Osteoblast (primary cell): ENCODE measurements around the gene ARHGAP28. TPM values are rescaled to one million over a fixed set of nuclear protein-coding genes. Genes with fewer than 3 reads are reported as not detected.
A peak's percentile ranks its signal among the peaks of the same experiment; 100 is the strongest.

Experiments
- DNase-seq: peaks from one replicate; pipeline ENCODE4 v3.0.0; 2011; ENCODE audit warnings: low spot score, mixed read lengths; ENCODE audit not compliant: insufficient read length; ENCODE audit errors: missing footprints
- H2AFZ ChIP-seq: 2 replicates; pipeline ENCODE4 v1.6.0; 2011; ENCODE audit warnings: mild to moderate bottlenecking, low read length
- H3K27ac ChIP-seq: 2 replicates; pipeline ENCODE4 v1.5.1; 2011; ENCODE audit warnings: mild to moderate bottlenecking, low read depth, low read length, moderate library complexity
- H3K27me3 ChIP-seq: 2 replicates; pipeline ENCODE4 v1.6.0; 2012; ENCODE audit warnings: mild to moderate bottlenecking, control low read depth, inconsistent platforms, low read length, moderate library complexity; ENCODE audit not compliant: insufficient read depth
- H3K36me3 ChIP-seq: 2 replicates; pipeline ENCODE4 v1.5.1; 2011; ENCODE audit warnings: mild to moderate bottlenecking, low read length, control low read depth, moderate library complexity; ENCODE audit not compliant: insufficient read depth
- H3K4me1 ChIP-seq: 2 replicates; pipeline ENCODE4 v1.5.1; 2011; ENCODE audit warnings: mild to moderate bottlenecking, low read length, control low read depth, moderate library complexity; ENCODE audit not compliant: insufficient read depth
- H3K4me2 ChIP-seq: 2 replicates; pipeline ENCODE4 v1.6.0; 2011; ENCODE audit warnings: mild to moderate bottlenecking, low read length; ENCODE audit not compliant: insufficient read depth
- H3K4me3 ChIP-seq: fragments of 200-600 bp; sonication (generic); 3 replicates; pipeline ENCODE4 v1.5.1; 2012; ENCODE audit warnings: mild to moderate bottlenecking, low read length, inconsistent platforms; ENCODE audit not compliant: insufficient read depth
- H3K79me2 ChIP-seq: 2 replicates; pipeline ENCODE4 v1.6.0; 2012; ENCODE audit warnings: mild to moderate bottlenecking, low read length, control low read depth, inconsistent platforms; ENCODE audit not compliant: insufficient read depth
- H3K9me3 ChIP-seq: 2 replicates; pipeline ENCODE4 v1.5.1; 2011; ENCODE audit warnings: low read depth, low read length, control low read depth
- H4K20me1 ChIP-seq: 2 replicates; pipeline ENCODE4 v1.6.0; 2012; ENCODE audit warnings: mild to moderate bottlenecking, low read length, control low read depth; ENCODE audit not compliant: insufficient read depth
- CTCF ChIP-seq: IDR thresholded peaks from 2 replicates; pipeline ENCODE4 v1.5.1; 2011; ENCODE audit warnings: mild to moderate bottlenecking, low read depth, low read length, moderate library complexity; ENCODE audit errors: extremely low read depth
- total RNA-seq: library from RNA; depleted of rRNA; stranded (reverse); fragments of >200 nt; gene quantifications from 2 replicates; pipeline ENCODE4 v1.2.3, GENCODE V29; 2012

ARHGAP28 gene
- total RNA-seq, 1 donor, result 23.9 TPM

GRCh38 chr18:6879508-6880195 lies 150.1 kb downstream of the ARHGAP28 start:
- H4K20me1 ChIP-seq, result no peaks in the 10 kb centered on the region
- no peaks in the 10 kb centered on the region for H3K79me2 ChIP-seq
- TF ChIP-seq CTCF, result no peak
- H3K27ac ChIP-seq, result no peak overlapping the region
- no peak overlapping the region for H2AFZ ChIP-seq
- H3K9me3 ChIP-seq, result no peaks in the 10 kb centered on the region
- no peak for DNase-seq
- peaks cover 3% of the 10 kb centered on the region for H3K27me3 ChIP-seq
- H3K4me3 ChIP-seq, result no peak overlapping the region
- no peaks in the 10 kb centered on the region for H3K36me3 ChIP-seq
- no peak overlapping the region for H3K4me2 ChIP-seq
- H3K4me1 ChIP-seq, result peaks cover 2% of the 10 kb centered on the region

- no peak overlapping the region for H3K27ac ChIP-seq
- H3K27me3 ChIP-seq, result no peaks in the 10 kb centered on the region
- H3K9me3 ChIP-seq, result no peaks in the 10 kb centered on the region
- H3K4me3 ChIP-seq, result no peak overlapping the region
- H3K4me1 ChIP-seq, result peaks cover 2% of the 10 kb centered on the region
- H3K79me2 ChIP-seq, result no peaks in the 10 kb centered on the region
- DNase-seq, result no peak
- H3K4me2 ChIP-seq, result no peak overlapping the region
- no peak for TF ChIP-seq CTCF
- H2AFZ ChIP-seq, result no peak overlapping the region
- no peaks in the 10 kb centered on the region for H4K20me1 ChIP-seq
- no peaks in the 10 kb centered on the region for H3K36me3 ChIP-seq
These were observed 151.7 kb downstream of the ARHGAP28 start for GRCh38 chr18:6881034-6881820.

- Histone ChIP-seq H3K4me3 (no peak overlapping the region), H3K36me3 (no peaks in the 10 kb centered on the region), H3K27ac (no peak overlapping the region), H3K79me2 (no peaks in the 10 kb centered on the region), H3K4me1 (no peaks in the 10 kb centered on the region), H4K20me1 (no peaks in the 10 kb centered on the region), H3K27me3 (no peaks in the 10 kb centered on the region), H2AFZ (no peak overlapping the region), H3K4me2 (no peak overlapping the region), H3K9me3 (no peaks in the 10 kb centered on the region)
- no peak for TF ChIP-seq CTCF
- no peak for DNase-seq
These were observed 152.9 kb downstream of the ARHGAP28 start for GRCh38 chr18:6882401-6882800.

GRCh38 chr18:6885006-6885481 lies 155.5 kb downstream of the ARHGAP28 start:
- no peaks in the 10 kb centered on the region for H4K20me1 ChIP-seq
- no peaks in the 10 kb centered on the region for H3K4me1 ChIP-seq
- H3K27ac ChIP-seq, result no peak overlapping the region
- no peaks in the 10 kb centered on the region for H3K79me2 ChIP-seq
- no peak overlapping the region for H2AFZ ChIP-seq
- no peaks in the 10 kb centered on the region for H3K36me3 ChIP-seq
- DNase-seq, result no peak
- no peaks in the 10 kb centered on the region for H3K9me3 ChIP-seq
- no peaks in the 10 kb centered on the region for H3K27me3 ChIP-seq
- H3K4me3 ChIP-seq, result no peak overlapping the region
- no peak for TF ChIP-seq CTCF
- peak overlapping the region; percentile 38 for H3K4me2 ChIP-seq
